HEK293T (cell line): ENCODE results near the gene ATXN2.

ENCODE experiments used
- BHLHE40 ChIP-seq: fragments of 450-650 bp; IDR thresholded peaks from 2 replicates; pipeline ENCODE4 v1.6.1; 2016; ENCODE audit warnings: mild to moderate bottlenecking, moderate library complexity, borderline replicate concordance
- FOXK2 ChIP-seq: fragments of 450-650 bp; IDR thresholded peaks from 2 replicates; pipeline ENCODE4 v1.6.1; 2016; ENCODE audit warnings: mild to moderate bottlenecking
- L3MBTL2 ChIP-seq: fragments of 450-650 bp; conservative IDR thresholded peaks from 2 replicates; pipeline ENCODE4 v1.6.1; 2016; ENCODE audit warnings: mild to moderate bottlenecking
- NFRKB ChIP-seq: fragments of 450-650 bp; IDR thresholded peaks from 2 replicates; pipeline ENCODE4 v1.6.1; 2016; ENCODE audit warnings: mild to moderate bottlenecking, moderate library complexity
- SP1 ChIP-seq: fragments of 450-650 bp; IDR thresholded peaks from 2 replicates; pipeline ENCODE4 v1.6.1; 2017
- SUZ12 ChIP-seq: fragments of 450-650 bp; IDR thresholded peaks from 2 replicates; pipeline ENCODE4 v1.6.1; 2016; ENCODE audit warnings: mild to moderate bottlenecking
- TARDBP ChIP-seq: fragments of 450-650 bp; IDR thresholded peaks from 2 replicates; pipeline ENCODE4 v1.6.1; 2016

GRCh38 chr12:111425655-111426054 lies 173.5 kb downstream of the ATXN2 start:
- TF ChIP-seq TARDBP (no peak), BHLHE40 (no peak), SUZ12 (no peak), SP1 (no peak), FOXK2 (no peak), L3MBTL2 (no peak), NFRKB (no peak)
